ENCODE data around the gene ADAMTSL3.

The ADAMTSL3 gene

GRCh38 chr15:83654379-83655236 is 685 bp downstream of the ADAMTSL3 start:
- no peak for DNase-seq (ENCODE audit: low read depth)
- no peak overlapping the region for H3K4me3 ChIP-seq (ENCODE audit: low read depth, low read length)
- no peak for TF ChIP-seq CTCF (IDR thresholded peaks at IDR 0.05; ENCODE audit: low read depth, low read length, missing control alignments)

- DNase-seq (ENCODE audit: low read depth), result no peak
- H3K4me3 ChIP-seq (ENCODE audit: low read depth, low read length), result no peak overlapping the region
- no peak for TF ChIP-seq CTCF (IDR thresholded peaks at IDR 0.05; ENCODE audit: low read depth, low read length, missing control alignments)
These were observed 1.3 kb downstream of the ADAMTSL3 start for GRCh38 chr15:83655237-83655616.

- TF ChIP-seq CTCF (IDR thresholded peaks at IDR 0.05; ENCODE audit: low read depth, low read length, missing control alignments), result no peak
- H3K4me3 ChIP-seq (ENCODE audit: low read depth, low read length), result no peak overlapping the region
- no peak for DNase-seq (ENCODE audit: low read depth)
These were observed 2.3 kb downstream of the ADAMTSL3 start for GRCh38 chr15:83656192-83656591.

- H3K4me3 ChIP-seq (ENCODE audit: low read depth, low read length), result no peak overlapping the region
- no peak for TF ChIP-seq CTCF (IDR thresholded peaks at IDR 0.05; ENCODE audit: low read depth, low read length, missing control alignments)
- DNase-seq (ENCODE audit: low read depth), result no peak
These were observed 3.1 kb downstream of the ADAMTSL3 start for GRCh38 chr15:83656943-83657528.

GRCh38 chr15:83657549-83657948 is 3.6 kb downstream of the ADAMTSL3 start:
- DNase-seq (ENCODE audit: low read depth), result no peak
- TF ChIP-seq CTCF (IDR thresholded peaks at IDR 0.05; ENCODE audit: low read depth, low read length, missing control alignments), result peak; percentile 48
- H3K4me3 ChIP-seq (ENCODE audit: low read depth, low read length), result no peak overlapping the region

GRCh38 chr15:83658430-83659416 is 4.8 kb downstream of the ADAMTSL3 start:
- TF ChIP-seq CTCF (IDR thresholded peaks at IDR 0.05; ENCODE audit: low read depth, low read length, missing control alignments), result no peak
- H3K4me3 ChIP-seq (ENCODE audit: low read depth, low read length), result no peak overlapping the region
- DNase-seq (ENCODE audit: low read depth), result no peak

Data from GM12864 (cell line).